Transverse colon (tissue), 4 donors: ENCODE data around the gene COX17. TPM values are rescaled to one million over a fixed set of nuclear protein-coding genes. Genes with fewer than 3 reads are reported as not detected.

ENCODE experiments used
- DNase-seq: peaks from one replicate; pipeline ENCODE4 v3.0.0-alpha.2; 2019
- H3K27ac ChIP-seq, 4 donors: fragments of 200-600 bp; sonication (generic); 2 replicates each; pipeline ENCODE4 v1.5.1; 2016 to 2018; ENCODE audit warnings: inconsistent platforms in 4 of 4
- H3K27me3 ChIP-seq: fragments of 200-600 bp; sonication (generic); 2 replicates; pipeline ENCODE4 v1.5.1; 2017; ENCODE audit warnings: inconsistent platforms
- H3K36me3 ChIP-seq, 4 donors: fragments of 200-600 bp; sonication (generic); 2 replicates each; pipeline ENCODE4 v1.5.1; 2017 to 2019; ENCODE audit warnings: inconsistent platforms in 4 of 4
- H3K4me1 ChIP-seq, 4 donors: fragments of 200-600 bp; sonication (generic); 2 replicates each; pipeline ENCODE4 v1.5.1; 2017 to 2020; ENCODE audit warnings: inconsistent platforms in 4 of 4
- H3K4me3 ChIP-seq, 4 donors: fragments of 200-600 bp; sonication (generic); 1 replicate in 1 of 4; 2 replicates in 3 of 4; pipeline versions ENCODE4 v1.5.1 to v1.6.1; 2017 to 2019; ENCODE audit warnings: inconsistent platforms in 4 of 4
- H3K9me3 ChIP-seq, 2 donors: fragments of 200-600 bp; sonication (generic); 2 replicates each; pipeline ENCODE4 v1.5.1; 2017 to 2019; ENCODE audit warnings: inconsistent platforms in 2 of 2
- EP300 ChIP-seq: sonication (generic); formaldehyde crosslinking; IDR thresholded peaks from one replicate; pipeline ENCODE4 v1.6.1; 2017; ENCODE audit warnings: antibody characterized with exemption, low read depth
- POLR2A ChIP-seq: fragments of 450-650 bp; IDR thresholded peaks from one replicate; pipeline ENCODE4 v1.6.1; 2016; ENCODE audit warnings: antibody characterized with exemption, mild to moderate bottlenecking, moderate library complexity
- POLR2AphosphoS5 ChIP-seq, 3 donors: sonication (generic); formaldehyde crosslinking; IDR thresholded peaks; one replicate each; pipeline ENCODE4 v1.6.1; 2016; ENCODE audit warnings: antibody characterized with exemption in 3 of 3
- WGBS, 2 donors: methylation state at CpG; one replicate each; pipeline ENCODE4 v1.1.5; 2018; ENCODE audit warnings: low coverage in 1 of 2; 5-methylcytosine and 5-hydroxymethylcytosine counted together
- in situ Hi-C, 4 donors: fragments of 200-750 bp; cut with MboI; loops; one replicate each; pipeline versions ENCODE4 v1.15.0 to v1.15.1; 2017; ENCODE audit warnings: low sequenced_read_pairs in 3 of 4, low pct_ligation_motif_present in 1 of 4, low pct_unique_long_range_greater_than_20kb in 1 of 4
- intact Hi-C: fragments of 100-400 bp; cut with DNase I; formaldehyde crosslinking; loops from one replicate; pipeline ENCODE4 v1.15.1; 2023; ENCODE audit warnings: low total_unique reads
- total RNA-seq, 4 donors: library from RNA; depleted of rRNA; stranded (reverse); fragments of >200 nt; gene quantifications; one replicate each; pipeline ENCODE4 v1.1.0, GENCODE V29; 2016
- TF ChIP-seq, protein P1 (sequence below), 5 experiments: fragments of 200-600 bp in 3 of 5; fragments of 450-650 bp in 2 of 5; sonication (generic) in 3 of 5; IDR thresholded peaks; 1 replicate in 2 of 5; 2 replicates in 3 of 5; pipeline ENCODE4 v1.5.1; 2016 to 2017; ENCODE audit warnings: antibody characterized with exemption in 5 of 5, inconsistent platforms in 3 of 5, mild to moderate bottlenecking in 2 of 5, moderate library complexity in 1 of 5

The COX17 gene
- total RNA-seq, 4 donors from 2014 or later: 2.2 to 49.2 (median 24.2) TPM

DNA sequence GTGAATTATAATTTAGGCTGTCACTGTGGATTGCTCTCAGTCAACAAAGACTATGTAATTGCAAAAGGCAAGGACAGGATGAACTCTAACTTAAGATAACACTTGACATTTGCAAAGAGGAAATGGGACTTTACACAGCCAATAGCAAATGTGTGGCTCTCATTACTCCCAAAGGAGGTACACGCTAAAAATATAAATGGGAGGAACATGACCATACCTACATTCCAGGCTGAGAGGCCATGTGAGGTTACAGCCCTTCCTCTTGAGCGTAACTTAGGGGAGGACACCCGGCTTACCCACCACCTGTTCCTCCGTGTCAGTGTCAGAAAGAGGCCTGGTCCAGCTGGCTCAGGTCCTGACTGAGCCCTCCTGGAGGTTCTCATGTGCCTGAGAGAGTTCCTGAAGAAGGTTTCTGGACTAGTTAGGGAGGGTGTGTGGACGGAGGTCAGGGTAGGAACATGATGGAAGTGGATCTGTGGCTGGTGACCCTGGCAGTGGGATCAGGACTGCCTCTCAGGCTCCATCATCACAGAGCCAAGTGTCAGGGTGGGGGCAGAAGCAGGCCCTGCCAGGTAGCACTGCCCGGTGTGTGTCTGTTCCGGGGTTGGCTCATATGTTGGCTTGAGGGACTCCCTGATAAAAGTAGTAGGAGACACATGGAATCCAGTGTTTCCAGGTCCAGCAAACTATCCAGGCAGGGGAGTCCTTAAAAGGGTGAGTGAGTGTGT lies 24.7 kb downstream of the COX17 start:
- Histone ChIP-seq H3K27me3 (no peaks in the 10 kb centered on the region), H3K9me3 (no peaks in the 10 kb centered on the region), H3K4me3 (no peak overlapping the region), H3K27ac (no peak overlapping the region), H3K36me3 (no peaks in the 10 kb centered on the region), H3K4me1 (peaks cover 0 to under 1% (median 0%) of the 10 kb centered on the region in 4 donors)
- intact Hi-C loops: no loop called here
- WGBS, 2 donors: 79 to 89% methylated on average over 2 to 7 of the region's 7 CpGs
- TF ChIP-seq POLR2A (no peak), POLR2AphosphoS5 (IDR thresholded peaks at IDR 0.05) (no peak), EP300 (no peak)
- TF ChIP-seq, protein P1, sequence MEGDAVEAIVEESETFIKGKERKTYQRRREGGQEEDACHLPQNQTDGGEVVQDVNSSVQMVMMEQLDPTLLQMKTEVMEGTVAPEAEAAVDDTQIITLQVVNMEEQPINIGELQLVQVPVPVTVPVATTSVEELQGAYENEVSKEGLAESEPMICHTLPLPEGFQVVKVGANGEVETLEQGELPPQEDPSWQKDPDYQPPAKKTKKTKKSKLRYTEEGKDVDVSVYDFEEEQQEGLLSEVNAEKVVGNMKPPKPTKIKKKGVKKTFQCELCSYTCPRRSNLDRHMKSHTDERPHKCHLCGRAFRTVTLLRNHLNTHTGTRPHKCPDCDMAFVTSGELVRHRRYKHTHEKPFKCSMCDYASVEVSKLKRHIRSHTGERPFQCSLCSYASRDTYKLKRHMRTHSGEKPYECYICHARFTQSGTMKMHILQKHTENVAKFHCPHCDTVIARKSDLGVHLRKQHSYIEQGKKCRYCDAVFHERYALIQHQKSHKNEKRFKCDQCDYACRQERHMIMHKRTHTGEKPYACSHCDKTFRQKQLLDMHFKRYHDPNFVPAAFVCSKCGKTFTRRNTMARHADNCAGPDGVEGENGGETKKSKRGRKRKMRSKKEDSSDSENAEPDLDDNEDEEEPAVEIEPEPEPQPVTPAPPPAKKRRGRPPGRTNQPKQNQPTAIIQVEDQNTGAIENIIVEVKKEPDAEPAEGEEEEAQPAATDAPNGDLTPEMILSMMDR (IDR thresholded peaks at IDR 0.05): no peak
- no peak for DNase-seq
- in situ Hi-C loops: no loop called here

DNA sequence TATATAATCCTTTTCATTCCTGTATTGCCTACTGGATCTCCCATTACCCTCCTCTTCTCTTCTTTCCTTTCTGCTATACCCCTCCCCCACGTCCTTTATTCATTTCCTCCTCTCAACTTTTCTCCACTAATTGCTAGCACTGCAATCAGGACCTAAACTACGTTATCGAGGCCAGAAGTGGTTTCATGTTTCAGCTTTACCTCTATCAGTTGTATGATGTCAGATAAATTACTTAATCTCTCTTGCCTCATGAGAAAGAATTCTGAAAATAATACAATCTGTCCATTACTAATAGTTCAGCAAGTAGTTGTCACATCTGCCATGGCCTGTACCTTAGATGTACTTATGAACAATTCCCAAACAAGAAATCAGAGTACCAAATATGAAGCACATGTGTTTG lies 27.4 kb downstream of the COX17 start:
- intact Hi-C loops: no loop called here

DNA sequence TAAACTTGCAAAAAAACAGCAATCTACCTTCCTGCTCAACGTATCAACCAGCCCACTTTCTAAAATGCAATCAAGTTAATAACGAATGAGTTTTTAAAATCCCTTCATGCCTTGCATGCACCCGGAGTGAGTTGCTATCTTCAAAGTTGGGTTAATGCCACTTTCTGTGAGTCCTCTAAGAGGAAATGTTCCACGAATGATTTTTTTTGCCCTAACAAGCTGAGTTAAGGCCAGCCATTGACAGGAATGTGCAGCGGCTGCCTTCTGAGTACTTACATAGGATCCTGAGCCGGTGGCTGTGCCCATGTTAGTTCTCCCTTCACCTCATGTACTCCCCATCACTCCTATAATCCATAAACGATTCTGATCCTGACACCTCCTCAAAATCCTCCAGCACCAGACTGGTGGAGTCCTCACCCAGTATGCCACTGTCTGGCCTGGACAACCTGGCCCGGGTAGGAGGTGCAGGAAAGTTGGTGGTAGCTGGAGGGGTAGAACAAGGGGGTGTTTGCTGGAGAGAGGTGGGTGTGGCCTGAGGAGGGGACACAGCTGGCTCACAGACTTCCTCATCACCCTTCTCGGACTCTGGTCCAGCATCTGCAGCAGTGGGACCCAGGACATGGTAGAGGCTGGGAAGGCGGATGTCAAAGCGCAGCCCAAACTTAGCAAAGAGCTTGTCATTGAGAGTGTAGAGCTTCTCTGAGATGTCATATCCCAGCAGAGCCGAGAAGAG lies 29.2 kb downstream of the COX17 start:
- H3K27me3 ChIP-seq: no peaks in the 10 kb centered on the region
- intact Hi-C loops (no loop called here), in situ Hi-C loops (no loop called here)
- TF ChIP-seq POLR2A: no peak
- no peak for TF ChIP-seq EP300
- TF ChIP-seq, protein P1 (IDR thresholded peaks at IDR 0.05): no peak
- TF ChIP-seq POLR2AphosphoS5 (IDR thresholded peaks at IDR 0.05): no peak
- no peaks in the 10 kb centered on the region for H3K4me1 ChIP-seq
- DNase-seq: no peak
- H3K36me3 ChIP-seq: no peaks in the 10 kb centered on the region
- no peak overlapping the region for H3K4me3 ChIP-seq
- WGBS, 2 donors: 66 to 82% methylated on average over 7 to 12 of the region's 12 CpGs
- H3K27ac ChIP-seq: peak overlapping the region; percentile 39 to 66 (median 52)
- H3K9me3 ChIP-seq: no peaks in the 10 kb centered on the region

More for the DNA sequence above, 27.4 kb downstream of the COX17 start:
- no peaks in the 10 kb centered on the region for H3K4me1 ChIP-seq
- H3K9me3 ChIP-seq: no peaks in the 10 kb centered on the region
- in situ Hi-C loops: no loop called here
- H3K27me3 ChIP-seq: no peaks in the 10 kb centered on the region
- no peaks in the 10 kb centered on the region for H3K36me3 ChIP-seq
- no peak for DNase-seq
- H3K4me3 ChIP-seq: no peak overlapping the region
- TF ChIP-seq, protein P1 (IDR thresholded peaks at IDR 0.05): no peak
- no peak for TF ChIP-seq POLR2AphosphoS5 (IDR thresholded peaks at IDR 0.05)
- no peak for TF ChIP-seq POLR2A
- no peak for TF ChIP-seq EP300
- 49 to 60% methylated on average over 3 of the region's 3 CpGs for whole genome bisulfite sequencing, 2 donors
- H3K27ac ChIP-seq: peak overlapping the region in 1 of 4 donors; percentile 7

DNA sequence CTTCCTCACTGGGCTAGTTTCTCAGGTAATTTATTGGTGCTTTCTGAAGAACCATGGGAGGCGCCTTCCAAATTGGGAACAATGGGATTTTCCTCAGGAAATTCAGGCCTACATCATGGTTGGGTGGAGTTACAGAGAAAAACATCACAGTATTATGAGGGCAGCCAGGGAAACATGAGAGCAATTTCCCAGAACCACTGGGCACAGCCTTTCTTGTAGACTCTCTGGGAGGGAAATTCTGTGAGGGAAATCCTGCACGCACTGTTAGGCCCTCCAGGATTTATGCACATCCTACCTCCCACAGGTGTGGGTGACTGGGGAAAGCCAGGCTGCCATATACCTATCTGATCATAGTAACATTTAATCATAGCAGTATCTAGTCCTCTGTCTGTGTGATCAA lies 30.0 kb downstream of the COX17 start:
- DNase-seq: no peak
- 88 to 90% methylated on average over 1 to 2 of the region's 2 CpGs for WGBS, 2 donors
- Histone ChIP-seq H3K27ac (peak overlapping the region; percentile 39 to 66 (median 52)), H3K4me3 (no peak overlapping the region), H3K9me3 (no peaks in the 10 kb centered on the region), H3K27me3 (no peaks in the 10 kb centered on the region), H3K4me1 (no peaks in the 10 kb centered on the region), H3K36me3 (no peaks in the 10 kb centered on the region)
- intact Hi-C loops (no loop called here), in situ Hi-C loops (no loop called here)
- TF ChIP-seq, protein P1 (IDR thresholded peaks at IDR 0.05): no peak
- no peak for TF ChIP-seq POLR2AphosphoS5 (IDR thresholded peaks at IDR 0.05)
- no peak for TF ChIP-seq EP300
- TF ChIP-seq POLR2A: no peak
